ENCODE data around the gene TACR1. TPM values are rescaled to one million over a fixed set of nuclear protein-coding genes. Genes with fewer than 3 reads are reported as not detected.

Gene TACR1
- total and polyA plus RNA-seq, 2 of the 13 experiments (the other 11 are each of a cell fraction or from before 2014, with no cell fraction given): not detected

- intact Hi-C loops (cut with micrococcal nuclease; ENCODE audit: unreplicated experiment) (no loop called here), in situ Hi-C loops (cut with HindIII; ENCODE audit: extremely low pct_ligation_motif_present, low pct_unique_long_range_greater_than_20kb) (loop anchor here (10.0 kb wide), 1 partner anchor 328 kb away; no protein-coding TSS in a partner anchor)
- ChIA-PET POLR2A (no interaction called here), CTCF (ENCODE audit: low intra/inter-chr PET ratio, low total read pairs) (no interaction called here)
- BruUV-seq (replicated peaks): no TSS peak
- no peak for DNase-seq (ENCODE audit: low spot score)
- WGBS (ENCODE audit: low lambda C conversion rate): 33% methylated on average over 9 of the region's 9 CpGs
- Histone ChIP-seq H3K27ac (ENCODE audit: extremely low read length, insufficient read depth, low read length) (no peak overlapping the region), H3K9me3 (ENCODE audit: low read length) (peaks cover 23% of the 10 kb centered on the region), H3K4me2 (ENCODE audit: low read depth, low read length) (no peak overlapping the region), H3K36me3 (replicated peaks in 1 of 2; ENCODE audit: control insufficient read depth in 1 of 2, insufficient read depth in 2 of 2, low read length in 2 of 2) (no peaks in the 10 kb centered on the region), H3K27me3 (ENCODE audit: control insufficient read depth in 1 of 2, insufficient read depth in 2 of 2, low read length in 2 of 2) (no peaks in the 10 kb centered on the region; a peak in 1 of 5 replicates), H3K4me1 (ENCODE audit: insufficient read depth, low read length) (no peaks in the 10 kb centered on the region), H3K4me3 (replicated peaks in 1 of 3; ENCODE audit: insufficient read depth in 1 of 3, low read depth in 2 of 3, low read length in 3 of 3) (no peak overlapping the region), H4K20me1 (ENCODE audit: insufficient read depth, low read length) (no peaks in the 10 kb centered on the region), H3K79me2 (ENCODE audit: insufficient read depth, low read length) (no peaks in the 10 kb centered on the region), H3K9ac (ENCODE audit: insufficient read depth, low read depth, low read length) (no peak overlapping the region), H2AFZ (ENCODE audit: low read length) (no peak overlapping the region)
- FAIRE-seq: no peak
- ATAC-seq: no peak
- no peak for TF ChIP-seq ZNF296 (CRISPR knock-in tag; conservative IDR thresholded peaks at IDR 0.05)
- no peak for TF ChIP-seq ARNTL (CRISPR knock-in tag; IDR thresholded peaks at IDR 0.05)
- TF ChIP-seq MBNL3 (CRISPR knock-in tag; conservative IDR thresholded peaks at IDR 0.05): no peak
These were observed 43.9 kb upstream of the TACR1 start for GRCh38 chr2:75243219-75243618.

GRCh38 chr2:75241696-75242095 is 42.4 kb upstream of the TACR1 start:
- intact Hi-C loops (cut with micrococcal nuclease; ENCODE audit: unreplicated experiment): loop anchor here (2.0 kb wide), 2 partner anchors 177 to 323 kb away; no protein-coding TSS in a partner anchor
- Histone ChIP-seq H3K4me3 (replicated peaks in 1 of 3; ENCODE audit: insufficient read depth in 1 of 3, low read depth in 2 of 3, low read length in 3 of 3) (no peak overlapping the region), H3K79me2 (ENCODE audit: insufficient read depth, low read length) (no peaks in the 10 kb centered on the region), H4K20me1 (ENCODE audit: insufficient read depth, low read length) (no peaks in the 10 kb centered on the region), H3K4me1 (ENCODE audit: insufficient read depth, low read length) (no peaks in the 10 kb centered on the region), H3K27me3 (ENCODE audit: control insufficient read depth in 1 of 2, insufficient read depth in 2 of 2, low read length in 2 of 2) (no peaks in the 10 kb centered on the region; a peak in 1 of 5 replicates), H2AFZ (ENCODE audit: low read length) (no peak overlapping the region), H3K9ac (ENCODE audit: insufficient read depth, low read depth, low read length) (no peak overlapping the region), H3K9me3 (ENCODE audit: low read length) (peaks cover 23% of the 10 kb centered on the region), H3K36me3 (replicated peaks in 1 of 2; ENCODE audit: control insufficient read depth in 1 of 2, insufficient read depth in 2 of 2, low read length in 2 of 2) (no peaks in the 10 kb centered on the region), H3K27ac (ENCODE audit: extremely low read length, insufficient read depth, low read length) (no peak overlapping the region), H3K4me2 (ENCODE audit: low read depth, low read length) (no peak overlapping the region)
- POLR2A ChIA-PET: no interaction called here
- CTCF ChIA-PET (ENCODE audit: low intra/inter-chr PET ratio, low total read pairs): interaction anchor here (1.0 to 1.6 kb wide), 3 partner anchors 176 to 178 kb away, joined by 3 to 5 read pairs (median 3); no protein-coding TSS in a partner anchor
- 21% methylated on average over 4 of the region's 4 CpGs for WGBS (ENCODE audit: low lambda C conversion rate)
- in situ Hi-C loops (cut with HindIII; ENCODE audit: extremely low pct_ligation_motif_present, low pct_unique_long_range_greater_than_20kb): loop anchor here (10.0 kb wide), 1 partner anchor 327 kb away; no protein-coding TSS in a partner anchor
- FAIRE-seq (no peak), ATAC-seq (peak; percentile 66), DNase-seq (ENCODE audit: low spot score) (peak; percentile 25)
- BruUV-seq (replicated peaks): no TSS peak
- no peak for TF ChIP-seq ZBTB10 (CRISPR knock-in tag; IDR thresholded peaks at IDR 0.05; ENCODE audit: borderline replicate concordance)
- TF ChIP-seq ELK4 (CRISPR knock-in tag; IDR thresholded peaks at IDR 0.05; ENCODE audit: borderline replicate concordance): no peak
- no peak for TF ChIP-seq ZNF569 (CRISPR knock-in tag; IDR thresholded peaks at IDR 0.05; ENCODE audit: borderline replicate concordance)
- TF ChIP-seq GTF2F1 (IDR thresholded peaks at IDR 0.05; ENCODE audit: low read length): no peak
- TF ChIP-seq GPBP1L1 (CRISPR knock-in tag; IDR thresholded peaks at IDR 0.05): no peak
- TF ChIP-seq KMT2A (CRISPR knock-in tag; IDR thresholded peaks at IDR 0.05): no peak
- peak; percentile 84 for TF ChIP-seq ZNF263 (CRISPR knock-in tag; IDR thresholded peaks at IDR 0.05)
- TF ChIP-seq MAX (IDR thresholded peaks at IDR 0.05): no peak
- TF ChIP-seq ZNF350 (CRISPR knock-in tag; IDR thresholded peaks at IDR 0.05; ENCODE audit: borderline replicate concordance, low read depth): no peak
- TF ChIP-seq ZNF572 (CRISPR knock-in tag; IDR thresholded peaks at IDR 0.05): no peak
- no peak for TF ChIP-seq TOE1 (CRISPR knock-in tag; IDR thresholded peaks at IDR 0.05)
